ENCODE data around the gene SRD5A2. TPM values are rescaled to one million over a fixed set of nuclear protein-coding genes. Genes with fewer than 3 reads are reported as not detected.

The SRD5A2 gene, protein sequence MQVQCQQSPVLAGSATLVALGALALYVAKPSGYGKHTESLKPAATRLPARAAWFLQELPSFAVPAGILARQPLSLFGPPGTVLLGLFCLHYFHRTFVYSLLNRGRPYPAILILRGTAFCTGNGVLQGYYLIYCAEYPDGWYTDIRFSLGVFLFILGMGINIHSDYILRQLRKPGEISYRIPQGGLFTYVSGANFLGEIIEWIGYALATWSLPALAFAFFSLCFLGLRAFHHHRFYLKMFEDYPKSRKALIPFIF
- total RNA-seq (2022; extraction: Qiagen RNA extraction) = 0.01 to 0.05 TPM (median 0.03 TPM) in 4 of 5 replicates, not detected in the other

DNA sequence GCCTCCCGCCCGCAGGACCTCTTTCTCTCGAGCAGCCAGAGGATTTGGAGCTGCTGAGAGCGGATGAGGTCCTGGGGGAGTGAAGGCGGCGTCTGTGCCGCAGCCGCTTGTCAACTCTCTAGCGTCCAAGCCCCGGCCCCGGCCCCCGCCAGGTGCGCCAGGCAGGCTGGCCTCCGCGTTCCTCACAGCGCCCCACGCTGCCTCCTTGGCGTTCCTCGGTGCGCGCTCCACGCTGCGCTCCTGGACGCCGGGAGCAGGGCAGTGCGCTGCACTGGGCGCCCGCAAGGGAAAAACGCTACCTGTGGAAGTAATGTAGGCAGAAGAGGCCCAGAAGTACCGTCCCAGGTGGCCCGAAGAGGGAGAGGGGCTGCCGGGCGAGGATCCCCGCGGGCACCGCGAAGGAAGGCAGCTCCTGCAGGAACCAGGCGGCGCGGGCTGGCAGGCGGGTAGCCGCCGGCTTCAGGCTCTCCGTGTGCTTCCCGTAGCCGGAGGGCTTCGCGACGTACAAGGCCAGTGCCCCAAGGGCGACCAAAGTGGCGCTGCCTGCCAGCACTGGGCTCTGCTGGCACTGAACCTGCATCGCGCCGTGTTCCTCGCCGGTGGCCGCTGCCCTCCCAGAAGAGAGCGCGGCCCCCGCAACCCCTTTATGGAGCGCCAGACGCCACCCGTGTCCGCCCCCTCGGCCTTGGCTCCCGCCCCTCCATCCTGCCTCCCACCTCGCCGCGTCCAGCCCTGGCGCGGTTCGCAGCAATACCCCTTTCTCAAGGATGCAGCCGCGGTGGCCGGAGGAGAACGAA lies at the start of gene SRD5A2:
TSS of gene SRD5A2 (minus strand) at position 618 of the 797 bp plus-strand sequence. CDS start at position 580, 38 bp downstream.

Other genes starting within 250 kb of the SRD5A2 start
- gene XDH, start 166.2 kb downstream of the SRD5A2 start, total RNA-seq (2022; extraction: Qiagen RNA extraction) = 1.2 to 1.9 TPM (median 1.4 TPM) in 5 replicates